Right atrium auricular region (tissue), 2 donors: ENCODE results near the gene TUBB4B. TPM values are rescaled to one million over a fixed set of nuclear protein-coding genes. Genes with fewer than 3 reads are reported as not detected.

Experiments
- DNase-seq: peaks from one replicate; pipeline ENCODE4 v3.0.0-alpha.2; 2019; ENCODE audit warnings: low spot score
- H3K27ac ChIP-seq, 2 donors: fragments of 200-600 bp; sonication (generic); 1 replicate in 1 of 2; 2 replicates in 1 of 2; pipeline ENCODE4 v1.5.1; 2016 to 2019
- H3K27me3 ChIP-seq, 2 donors: fragments of 200-600 bp; sonication (generic); one replicate each; pipeline versions ENCODE4 v1.5.1 to v1.6.0; 2017 to 2019
- H3K36me3 ChIP-seq: fragments of 200-600 bp; sonication (generic); one replicate; pipeline ENCODE4 v1.5.1; 2016
- H3K4me1 ChIP-seq, 2 donors: fragments of 200-600 bp; sonication (generic); one replicate each; pipeline versions ENCODE4 v1.5.1 to v1.6.0; 2017 to 2019
- H3K4me3 ChIP-seq, 2 donors: fragments of 200-600 bp; sonication (generic); 1 replicate in 1 of 2; 2 replicates in 1 of 2; pipeline ENCODE4 v1.5.1; 2017 to 2019; ENCODE audit warnings: mild to moderate bottlenecking in 1 of 2, moderate library complexity in 1 of 2
- H3K9me3 ChIP-seq, 2 donors: fragments of 200-600 bp; sonication (generic); one replicate each; pipeline ENCODE4 v1.5.1; 2019
- CTCF ChIP-seq, 2 donors: fragments of 200-600 bp; sonication (generic); IDR thresholded peaks; one replicate each; pipeline ENCODE4 v1.5.1; 2019; ENCODE audit warnings: antibody characterized with exemption in 2 of 2
- total RNA-seq, 2 donors: library from RNA; depleted of rRNA; stranded (reverse); fragments of >200 nt; gene quantifications; one replicate each; pipeline ENCODE4 v1.1.0, GENCODE V29; 2016

The TUBB4B gene
- total RNA-seq, 2 donors from 2014 or later, result 310 to 394 TPM

GRCh38 chr9:137247135-137247915 is 6.2 kb downstream of the TUBB4B start:
- H3K27ac ChIP-seq, result no peak overlapping the region
- no peaks in the 10 kb centered on the region for H3K9me3 ChIP-seq
- no peak for DNase-seq
- H3K4me1 ChIP-seq, result peaks cover 0 to 36% of the 10 kb centered on the region in 2 donors
- peaks cover 16% of the 10 kb centered on the region for H3K36me3 ChIP-seq
- TF ChIP-seq CTCF (IDR thresholded peaks at IDR 0.05), result no peak
- H3K4me3 ChIP-seq, result no peak overlapping the region
- no peaks in the 10 kb centered on the region for H3K27me3 ChIP-seq

- Histone ChIP-seq H3K4me1 (peaks cover 0 to 30% of the 10 kb centered on the region in 2 donors), H3K27me3 (no peaks in the 10 kb centered on the region), H3K4me3 (no peak overlapping the region), H3K9me3 (no peaks in the 10 kb centered on the region), H3K36me3 (peaks cover 11% of the 10 kb centered on the region), H3K27ac (no peak overlapping the region)
- no peak for DNase-seq
- no peak for TF ChIP-seq CTCF (IDR thresholded peaks at IDR 0.05)
Observed at GRCh38 chr9:137247916-137248175, 6.8 kb downstream of the TUBB4B start.

GRCh38 chr9:137250329-137251193 is 9.5 kb downstream of the TUBB4B start:
- H3K9me3 ChIP-seq, result no peaks in the 10 kb centered on the region
- no peak overlapping the region for H3K4me3 ChIP-seq
- H3K27me3 ChIP-seq, result no peaks in the 10 kb centered on the region
- no peak for DNase-seq
- H3K27ac ChIP-seq, result no peak overlapping the region
- peaks cover 0 to 26% of the 10 kb centered on the region in 2 donors for H3K4me1 ChIP-seq
- TF ChIP-seq CTCF (IDR thresholded peaks at IDR 0.05), result no peak
- no peaks in the 10 kb centered on the region for H3K36me3 ChIP-seq

- no peak within 1 kb of the TSS for H3K27ac ChIP-seq
- DNase-seq, result no peak
- H3K4me3 ChIP-seq, result no peak within 1 kb of the TSS
- no peaks in the 10 kb centered on the region for H3K27me3 ChIP-seq
- no peaks in the 10 kb centered on the region for H3K9me3 ChIP-seq
- no peaks in the 10 kb centered on the region for H3K36me3 ChIP-seq
- TF ChIP-seq CTCF (IDR thresholded peaks at IDR 0.05), result no peak
- peaks cover 0 to 30% of the 10 kb centered on the region in 2 donors for H3K4me1 ChIP-seq
Observed at GRCh38 chr9:137251194-137251461, 10.0 kb downstream of the TUBB4B start, which contains the start of gene STPG3. TSS of gene STPG3 (plus strand) at chr9:137251286. CDS start at chr9:137251287, 1 bp downstream.

GRCh38 chr9:137251490-137252268 is 10.6 kb downstream of the TUBB4B start:
- no peak for TF ChIP-seq CTCF (IDR thresholded peaks at IDR 0.05)
- peaks cover 0 to 36% of the 10 kb centered on the region in 2 donors for H3K4me1 ChIP-seq
- peaks cover 3% of the 10 kb centered on the region for H3K36me3 ChIP-seq
- no peak for DNase-seq
- no peaks in the 10 kb centered on the region for H3K9me3 ChIP-seq
- H3K27me3 ChIP-seq, result no peaks in the 10 kb centered on the region
- H3K27ac ChIP-seq, result no peak overlapping the region
- no peak overlapping the region for H3K4me3 ChIP-seq
